ENCODE results near the gene ZC3H12A. TPM values are rescaled to one million over a fixed set of nuclear protein-coding genes. Genes with fewer than 3 reads are reported as not detected.

The ZC3H12A gene
- total RNA-seq, 6 donors from 2014 or later: 17.6 to 55.5 (median 26.2) TPM

GRCh38 chr1:37452416-37452815, 22.0 kb upstream of the ZC3H12A start:
- no peaks in the 10 kb centered on the region for H3K9me3 ChIP-seq
- 77 to 85% methylated on average over 2 to 6 of the region's 6 CpGs for WGBS, 2 donors
- H3K4me3 ChIP-seq: no peak overlapping the region
- H3K27ac ChIP-seq: no peak overlapping the region
- no peaks in the 10 kb centered on the region for H3K36me3 ChIP-seq
- no peak for TF ChIP-seq POLR2A (IDR thresholded peaks at IDR 0.05)
- TF ChIP-seq POLR2AphosphoS5 (IDR thresholded peaks at IDR 0.05): no peak
- no peak for TF ChIP-seq EP300 (IDR thresholded peaks at IDR 0.05)
- TF ChIP-seq, protein P1, sequence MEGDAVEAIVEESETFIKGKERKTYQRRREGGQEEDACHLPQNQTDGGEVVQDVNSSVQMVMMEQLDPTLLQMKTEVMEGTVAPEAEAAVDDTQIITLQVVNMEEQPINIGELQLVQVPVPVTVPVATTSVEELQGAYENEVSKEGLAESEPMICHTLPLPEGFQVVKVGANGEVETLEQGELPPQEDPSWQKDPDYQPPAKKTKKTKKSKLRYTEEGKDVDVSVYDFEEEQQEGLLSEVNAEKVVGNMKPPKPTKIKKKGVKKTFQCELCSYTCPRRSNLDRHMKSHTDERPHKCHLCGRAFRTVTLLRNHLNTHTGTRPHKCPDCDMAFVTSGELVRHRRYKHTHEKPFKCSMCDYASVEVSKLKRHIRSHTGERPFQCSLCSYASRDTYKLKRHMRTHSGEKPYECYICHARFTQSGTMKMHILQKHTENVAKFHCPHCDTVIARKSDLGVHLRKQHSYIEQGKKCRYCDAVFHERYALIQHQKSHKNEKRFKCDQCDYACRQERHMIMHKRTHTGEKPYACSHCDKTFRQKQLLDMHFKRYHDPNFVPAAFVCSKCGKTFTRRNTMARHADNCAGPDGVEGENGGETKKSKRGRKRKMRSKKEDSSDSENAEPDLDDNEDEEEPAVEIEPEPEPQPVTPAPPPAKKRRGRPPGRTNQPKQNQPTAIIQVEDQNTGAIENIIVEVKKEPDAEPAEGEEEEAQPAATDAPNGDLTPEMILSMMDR (IDR thresholded peaks at IDR 0.05): no peak
- H3K27me3 ChIP-seq: no peaks in the 10 kb centered on the region
- no peak for ATAC-seq (ENCODE audit: low FRiP score in 2 of 2)
- peaks cover 7 to 12% (median 10%) of the 10 kb centered on the region in 4 donors for H3K4me1 ChIP-seq
- DNase-seq: no peak

GRCh38 chr1:37453647-37454046, 20.7 kb upstream of the ZC3H12A start:
- Histone ChIP-seq H3K36me3 (no peaks in the 10 kb centered on the region), H3K9me3 (no peaks in the 10 kb centered on the region), H3K4me3 (no peak overlapping the region), H3K4me1 (peaks cover 7 to 12% (median 10%) of the 10 kb centered on the region in 4 donors), H3K27ac (no peak overlapping the region), H3K27me3 (no peaks in the 10 kb centered on the region)
- WGBS, 2 donors: 71 to 94% methylated on average over 6 to 7 of the region's 7 CpGs
- TF ChIP-seq, protein P1 (IDR thresholded peaks at IDR 0.05): no peak
- TF ChIP-seq EP300 (IDR thresholded peaks at IDR 0.05): no peak
- no peak for TF ChIP-seq POLR2AphosphoS5 (IDR thresholded peaks at IDR 0.05)
- no peak for TF ChIP-seq POLR2A (IDR thresholded peaks at IDR 0.05)
- no peak for DNase-seq
- ATAC-seq (ENCODE audit: low FRiP score in 2 of 2): no peak

- H3K27me3 ChIP-seq: no peaks in the 10 kb centered on the region
- H3K4me1 ChIP-seq: peaks cover 7 to 12% (median 8%) of the 10 kb centered on the region in 4 donors
- H3K36me3 ChIP-seq: no peaks in the 10 kb centered on the region
- no peak for TF ChIP-seq POLR2A (IDR thresholded peaks at IDR 0.05)
- no peak for TF ChIP-seq POLR2AphosphoS5 (IDR thresholded peaks at IDR 0.05)
- TF ChIP-seq, protein P1 (IDR thresholded peaks at IDR 0.05): no peak
- TF ChIP-seq EP300 (IDR thresholded peaks at IDR 0.05): no peak
- DNase-seq (no peak), ATAC-seq (ENCODE audit: low FRiP score in 2 of 2) (no peak)
- no peaks in the 10 kb centered on the region for H3K9me3 ChIP-seq
- peak overlapping the region; percentile 15 to 76 (median 58) for H3K27ac ChIP-seq
- 88 to 90% methylated on average over 10 of the region's 10 CpGs for WGBS, 2 donors
- H3K4me3 ChIP-seq: no peak overlapping the region
Measured at GRCh38 chr1:37455516-37455915, 18.9 kb upstream of the ZC3H12A start.

DNA sequence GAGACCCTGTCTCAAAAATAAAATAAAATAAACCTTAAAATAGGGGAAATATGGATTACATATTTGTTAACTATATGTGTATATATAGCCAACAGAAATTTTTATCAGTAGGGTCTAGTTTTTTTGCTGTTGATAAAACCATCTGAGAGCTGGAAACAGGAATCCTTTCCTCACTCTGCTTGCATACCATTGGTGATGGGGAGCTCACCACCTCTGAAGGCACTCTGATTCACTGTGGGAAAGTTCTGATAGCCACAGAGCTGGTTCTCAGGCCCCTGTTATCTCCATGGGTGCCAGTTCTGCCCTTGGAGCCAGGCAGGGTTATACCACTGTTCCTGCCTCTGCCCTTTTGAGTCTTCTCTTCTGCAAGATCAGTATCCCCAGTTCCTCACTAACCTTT, 17.8 kb upstream of the ZC3H12A start:
- Histone ChIP-seq H3K27me3 (no peaks in the 10 kb centered on the region), H3K4me3 (no peak overlapping the region), H3K4me1 (peaks cover 7 to 12% (median 8%) of the 10 kb centered on the region in 4 donors), H3K27ac (no peak overlapping the region), H3K9me3 (no peaks in the 10 kb centered on the region), H3K36me3 (no peaks in the 10 kb centered on the region)
- ATAC-seq (ENCODE audit: low FRiP score in 2 of 2) (no peak), DNase-seq (no peak)
- TF ChIP-seq POLR2A (IDR thresholded peaks at IDR 0.05) (no peak), POLR2AphosphoS5 (IDR thresholded peaks at IDR 0.05) (no peak), EP300 (IDR thresholded peaks at IDR 0.05) (no peak)
- TF ChIP-seq, protein P1 (IDR thresholded peaks at IDR 0.05): no peak

GRCh38 chr1:37458551-37458950, 15.8 kb upstream of the ZC3H12A start:
- WGBS, 2 donors: 64 to 70% methylated on average over 3 of the region's 3 CpGs
- no peak overlapping the region for H3K27ac ChIP-seq
- H3K9me3 ChIP-seq: no peaks in the 10 kb centered on the region
- no peak for ATAC-seq (ENCODE audit: low FRiP score in 2 of 2)
- no peak overlapping the region for H3K4me3 ChIP-seq
- peaks cover 7 to 12% (median 8%) of the 10 kb centered on the region in 4 donors for H3K4me1 ChIP-seq
- no peaks in the 10 kb centered on the region for H3K27me3 ChIP-seq
- no peak for DNase-seq
- no peaks in the 10 kb centered on the region for H3K36me3 ChIP-seq
- TF ChIP-seq POLR2A (IDR thresholded peaks at IDR 0.05) (no peak), EP300 (IDR thresholded peaks at IDR 0.05) (no peak), POLR2AphosphoS5 (IDR thresholded peaks at IDR 0.05) (no peak)
- TF ChIP-seq, protein P1 (IDR thresholded peaks at IDR 0.05): no peak
